HG03139 (cell line): ENCODE measurements around the gene ANKRD63.

Experiments
- ATAC-seq: cut with Tn5 transposase; IDR thresholded peaks from one replicate; pipeline ENCODE4 v1.9.1; 2021; ENCODE audit not compliant: unreplicated experiment

ANKRD63 gene

DNA sequence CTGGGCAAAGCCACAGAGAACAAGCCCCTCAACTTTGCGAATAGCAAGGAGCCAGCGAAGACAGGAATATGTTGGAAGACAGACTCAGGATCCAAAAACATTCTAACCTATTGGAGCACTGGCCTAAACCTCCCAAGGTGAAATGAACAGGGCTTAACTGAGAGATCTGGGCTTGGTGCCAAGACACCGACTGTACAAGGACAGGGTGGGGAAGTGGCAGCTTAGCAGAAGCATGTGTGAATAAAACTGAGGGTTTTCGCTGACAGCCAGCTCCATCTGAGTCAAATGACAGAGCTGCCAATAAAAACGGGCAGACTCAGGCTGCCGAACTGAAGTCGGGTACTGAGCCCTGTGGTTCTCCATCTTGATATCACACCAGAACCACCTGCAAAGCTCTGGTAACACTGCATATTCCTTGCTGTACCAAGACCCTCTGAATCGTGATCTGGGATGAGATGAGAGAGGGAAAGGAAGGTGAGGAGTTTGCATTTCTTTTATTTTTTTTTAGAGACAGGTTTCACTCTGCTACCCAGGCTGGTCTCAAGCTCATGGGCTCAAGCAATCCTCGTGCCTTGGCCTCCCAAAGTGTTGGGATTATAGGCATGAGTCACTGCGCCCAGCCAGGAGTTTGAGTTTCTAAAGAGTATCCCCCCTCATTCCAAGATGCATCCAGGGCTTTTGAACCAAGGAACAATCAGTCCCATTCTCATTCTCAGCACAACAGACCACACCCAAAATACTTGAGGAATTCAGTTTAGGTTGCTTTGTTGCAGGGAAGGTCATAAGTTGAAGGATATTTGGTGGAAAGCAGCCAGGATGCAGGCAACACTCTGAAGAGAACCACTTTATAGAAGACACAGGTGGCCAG, 30.9 kb upstream of the ANKRD63 start:
- ATAC-seq, result no peak

DNA sequence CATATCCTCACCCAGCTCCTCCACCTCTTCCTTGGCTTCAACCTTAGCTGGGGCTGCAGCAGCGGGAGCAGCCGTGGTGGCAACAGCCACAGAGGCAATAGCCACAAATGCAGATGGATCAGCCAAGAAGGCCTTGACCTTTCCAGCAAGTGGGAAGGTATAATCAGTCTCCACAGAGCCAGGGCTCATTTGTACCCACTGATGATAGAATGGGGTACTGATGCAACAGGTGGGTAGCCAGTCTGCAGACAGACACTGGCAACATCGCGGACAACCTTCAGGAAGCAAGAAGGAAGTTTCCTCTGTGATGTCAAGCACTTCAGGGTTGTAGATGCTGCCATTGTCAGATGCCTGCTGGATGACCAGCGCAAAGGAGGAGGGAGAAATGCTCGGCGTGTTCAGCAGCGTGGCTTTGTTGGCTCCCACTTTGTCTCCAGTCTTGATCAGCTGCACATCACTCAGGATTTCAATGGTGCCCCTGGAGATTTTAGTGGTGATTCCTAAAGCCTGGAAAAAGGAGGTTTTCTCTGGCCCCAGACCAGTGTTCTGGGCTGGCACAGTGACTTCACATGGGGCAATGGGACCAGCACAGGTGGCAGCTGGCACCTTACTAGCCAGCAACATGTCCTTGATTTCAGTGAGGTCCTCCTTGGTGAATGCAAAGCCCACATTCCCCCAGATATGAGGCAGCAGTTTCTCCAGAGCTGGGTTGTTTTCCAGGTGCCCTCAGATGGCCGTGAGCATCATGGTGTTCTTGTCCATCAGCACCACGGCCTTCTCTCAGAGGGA, 29.7 kb upstream of the ANKRD63 start:
- ATAC-seq, result no peak

DNA sequence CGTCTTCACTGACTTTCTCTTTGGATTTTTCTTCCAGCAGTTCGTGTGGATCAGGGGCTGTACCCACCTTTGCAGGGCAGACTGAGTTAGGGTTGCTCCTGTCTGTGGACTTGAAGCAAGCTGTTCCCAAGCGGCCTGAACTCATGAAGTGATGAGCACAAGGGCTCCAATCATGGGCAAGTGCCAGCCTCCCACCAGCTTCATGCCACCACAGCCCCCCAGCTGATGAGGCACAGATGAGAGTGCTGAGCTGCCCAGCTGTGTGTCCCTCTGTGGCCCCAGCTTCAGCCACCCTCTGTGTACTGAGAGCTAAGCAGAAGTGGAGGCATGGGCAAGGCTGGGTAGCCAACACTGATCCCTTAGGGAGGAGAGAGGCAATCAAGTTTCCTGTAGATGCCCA, 28.1 kb upstream of the ANKRD63 start:
- no peak for ATAC-seq

DNA sequence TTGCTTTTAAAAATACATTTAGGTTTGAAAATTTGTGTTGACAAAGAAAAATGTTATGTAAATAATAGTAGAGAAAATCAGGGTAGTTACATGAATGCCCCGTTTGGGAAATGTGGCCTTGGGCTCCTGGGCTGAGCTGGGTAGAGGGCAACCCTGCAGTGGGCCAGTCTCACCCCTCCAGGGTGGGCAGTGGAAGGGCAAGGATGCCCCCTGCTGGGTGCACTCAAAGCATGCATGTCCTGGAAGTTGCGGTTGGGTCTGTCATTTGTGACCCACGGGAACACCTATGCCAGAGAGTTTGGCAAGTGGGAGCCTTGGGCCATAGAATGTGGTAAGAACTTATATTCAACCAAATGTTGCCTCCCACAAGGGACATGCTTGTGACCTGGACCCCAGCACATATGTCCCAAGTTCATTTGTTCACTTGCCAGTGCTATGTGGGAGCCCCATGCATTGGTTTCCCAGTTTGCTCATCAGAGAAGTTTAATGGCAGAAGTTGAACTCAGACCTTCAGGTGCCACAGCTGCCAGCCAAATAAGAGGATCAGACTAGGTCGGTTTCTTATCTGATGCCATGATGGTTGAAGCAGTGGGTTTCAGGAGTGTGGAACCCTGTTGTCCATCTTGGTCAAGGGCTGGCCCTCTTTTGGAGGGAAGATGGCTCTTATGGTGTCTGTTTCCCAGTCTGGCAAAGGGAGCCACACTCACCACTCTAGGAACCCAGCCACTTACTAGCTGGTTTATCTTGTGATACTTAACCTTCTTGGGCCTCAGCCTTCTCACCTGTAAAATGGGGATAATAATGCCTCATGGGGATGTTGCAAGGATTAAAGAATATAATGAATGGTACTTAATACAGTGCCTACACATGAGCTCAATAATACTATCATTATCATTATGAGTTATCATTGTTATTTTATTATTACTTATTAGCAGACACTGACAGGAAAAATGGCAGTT, 27.4 kb upstream of the ANKRD63 start:
- no peak for ATAC-seq

DNA sequence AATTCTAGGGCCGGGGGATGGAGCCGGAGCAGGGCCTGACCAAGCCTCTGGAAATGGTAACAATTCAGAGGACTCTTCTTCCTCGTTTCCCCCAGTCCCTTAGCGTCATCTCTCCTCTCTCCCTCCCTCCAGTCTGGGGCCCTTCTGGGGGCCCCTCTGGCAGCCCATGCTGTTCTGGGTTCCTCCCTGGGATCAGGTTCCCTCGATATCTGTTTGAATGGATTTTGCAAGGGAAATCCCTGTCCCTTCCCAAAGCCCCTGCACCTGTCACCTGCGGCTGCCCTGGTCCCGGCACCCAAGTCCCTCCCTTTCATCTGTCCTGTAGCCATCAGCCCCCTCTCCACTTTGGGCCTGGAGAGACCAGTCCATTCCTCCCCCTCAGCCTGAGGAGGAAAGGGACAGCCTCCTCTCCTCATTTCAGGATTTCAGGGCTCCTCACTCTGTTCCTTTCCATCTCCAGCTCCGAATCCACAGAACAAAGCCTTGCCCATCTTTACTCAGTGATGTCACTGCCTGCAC, 26.5 kb upstream of the ANKRD63 start:
- ATAC-seq, result no peak

DNA sequence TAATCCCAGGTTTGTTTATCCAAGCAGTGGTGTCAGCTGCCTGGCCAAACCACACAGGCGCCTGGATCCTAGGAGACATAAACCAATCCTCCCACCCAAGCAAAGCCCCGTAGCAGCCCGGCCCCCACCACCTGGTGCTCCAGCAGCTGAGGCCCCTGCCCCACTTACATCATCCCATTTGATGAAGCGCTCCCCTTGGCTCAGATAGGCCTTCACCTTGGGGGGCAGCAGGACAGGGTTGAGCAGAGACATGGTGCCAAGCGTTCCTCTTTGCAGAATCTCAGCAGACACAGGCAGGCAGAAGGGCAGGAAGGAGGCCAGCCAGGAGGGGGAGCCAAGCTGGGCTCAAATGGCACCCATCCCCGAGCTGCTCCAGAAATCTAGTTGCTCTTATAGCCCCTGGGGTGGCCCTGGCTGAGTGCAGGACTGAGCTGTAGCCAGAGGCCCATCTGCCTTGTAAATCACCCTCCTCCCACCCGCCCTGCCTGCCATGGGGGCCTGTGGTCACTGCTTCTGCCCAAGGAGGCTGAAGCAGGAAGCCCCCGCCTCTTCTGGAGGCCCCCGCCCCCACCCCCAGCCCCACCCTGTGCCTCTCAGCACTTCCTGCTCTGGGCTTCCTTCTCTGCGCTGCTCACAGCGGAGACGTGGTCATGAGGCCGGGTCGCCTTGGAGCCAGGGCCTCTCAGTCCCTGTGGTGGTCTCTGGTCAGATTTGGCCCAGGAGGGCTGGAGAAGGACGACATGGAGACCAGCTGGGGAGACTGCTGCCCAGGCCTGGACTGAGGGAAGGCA, 24.8 kb upstream of the ANKRD63 start, which contains the start of gene PLCB2:
Gene PLCB2 (minus strand): TSS at position 515 of the 791 bp plus-strand sequence. CDS start 263 bp downstream, at position 252.
- ATAC-seq, result no peak

DNA sequence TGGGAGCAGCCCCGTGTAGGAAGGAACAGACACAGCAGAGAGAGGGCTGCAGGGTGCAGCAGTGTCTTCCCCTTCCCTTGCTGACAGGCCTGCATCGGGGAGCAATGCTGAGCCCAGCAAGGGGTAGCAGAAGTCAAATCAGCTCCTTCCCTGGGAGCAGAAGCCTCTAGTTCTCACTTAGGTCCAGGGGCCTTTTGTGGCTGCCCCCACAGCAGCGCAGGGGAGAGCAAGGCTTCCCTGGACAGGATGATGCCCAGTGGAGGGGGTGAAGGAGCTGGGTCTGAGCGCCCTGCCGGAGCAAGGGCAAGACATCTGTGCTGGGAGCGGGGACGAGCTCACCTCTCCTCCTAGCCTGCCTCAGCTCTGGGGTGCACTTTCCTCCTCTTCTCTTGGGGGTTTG, 24.0 kb upstream of the ANKRD63 start:
- ATAC-seq, result no peak

DNA sequence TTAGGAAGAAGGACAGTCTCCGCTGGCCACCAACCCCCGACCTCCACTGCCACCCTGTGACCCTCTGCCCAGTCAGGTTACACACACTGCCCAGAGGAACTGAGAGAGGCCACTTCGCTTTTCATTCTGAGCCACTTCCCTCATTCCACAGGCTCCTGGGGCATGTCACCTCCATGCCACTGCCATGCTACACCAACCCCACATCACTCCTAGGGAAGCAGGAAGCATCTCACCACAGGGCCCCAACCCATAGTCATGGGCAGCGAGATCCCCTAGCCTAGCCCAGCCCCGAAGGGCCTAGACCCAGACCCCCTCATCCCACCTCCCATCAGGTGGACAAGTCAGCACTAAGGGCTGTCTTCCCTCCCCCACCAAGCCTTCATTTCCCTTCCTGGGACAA, 23.5 kb upstream of the ANKRD63 start:
- ATAC-seq, result no peak

DNA sequence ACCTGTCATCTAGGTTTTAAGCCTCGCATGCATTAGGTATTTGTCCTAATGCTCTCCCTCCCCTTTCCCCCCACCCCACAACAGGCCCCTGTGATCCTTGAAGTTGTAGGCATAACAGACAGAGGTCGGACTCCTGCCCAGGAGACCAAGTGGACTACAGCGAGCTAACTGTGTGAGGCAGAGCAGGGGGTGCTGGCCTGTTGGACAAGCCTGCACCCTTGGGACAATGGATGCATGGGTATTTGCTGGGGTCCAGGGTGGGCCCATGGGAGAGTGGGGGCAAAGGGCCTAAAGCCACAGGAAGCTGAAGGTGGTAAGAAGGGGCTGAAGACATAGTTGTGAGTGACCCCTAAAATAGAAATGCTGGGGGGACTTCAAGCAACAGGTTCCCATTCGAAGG, 22.4 kb upstream of the ANKRD63 start:
- ATAC-seq, result no peak

DNA sequence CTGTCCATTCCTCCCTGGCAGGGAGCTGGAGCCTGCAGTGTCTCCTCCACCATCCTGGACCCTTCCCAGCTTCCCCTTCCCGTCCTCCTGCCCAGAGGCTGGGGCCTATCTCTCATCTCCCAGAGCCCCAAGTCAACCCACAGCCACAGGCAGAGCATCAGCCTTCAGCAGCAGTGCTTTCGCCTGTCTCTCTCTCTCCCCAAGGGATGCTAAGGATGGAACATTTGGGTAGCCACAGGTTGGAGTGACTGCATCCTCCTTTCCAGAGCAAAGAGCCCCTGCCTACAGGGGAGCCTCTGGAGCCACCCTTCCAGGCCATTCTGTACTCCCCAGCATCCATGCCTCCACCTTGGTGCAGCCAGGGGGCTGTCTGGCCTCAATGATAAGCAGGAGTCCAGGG, 20.7 kb upstream of the ANKRD63 start:
- ATAC-seq, result no peak

DNA sequence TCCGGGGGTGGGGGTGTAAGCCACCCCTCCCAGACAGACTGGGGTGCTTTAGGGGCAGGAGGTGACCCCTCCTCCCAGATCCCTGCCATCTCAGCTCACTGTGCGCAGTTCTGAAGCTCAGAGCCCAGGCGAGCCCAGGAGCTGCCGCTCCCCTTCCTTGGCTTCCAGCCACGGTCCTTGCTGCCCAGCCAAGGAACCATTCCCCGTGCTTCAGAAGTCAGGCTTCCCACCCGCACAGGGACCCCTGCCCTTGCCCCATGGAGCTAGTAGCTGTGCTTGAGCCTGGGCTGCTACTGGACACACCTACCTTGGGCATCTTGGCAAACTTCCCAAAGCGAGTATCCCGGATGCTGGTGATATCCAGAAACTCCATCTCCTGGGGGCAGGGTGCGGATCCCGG, 20.1 kb upstream of the ANKRD63 start:
- no peak for ATAC-seq

DNA sequence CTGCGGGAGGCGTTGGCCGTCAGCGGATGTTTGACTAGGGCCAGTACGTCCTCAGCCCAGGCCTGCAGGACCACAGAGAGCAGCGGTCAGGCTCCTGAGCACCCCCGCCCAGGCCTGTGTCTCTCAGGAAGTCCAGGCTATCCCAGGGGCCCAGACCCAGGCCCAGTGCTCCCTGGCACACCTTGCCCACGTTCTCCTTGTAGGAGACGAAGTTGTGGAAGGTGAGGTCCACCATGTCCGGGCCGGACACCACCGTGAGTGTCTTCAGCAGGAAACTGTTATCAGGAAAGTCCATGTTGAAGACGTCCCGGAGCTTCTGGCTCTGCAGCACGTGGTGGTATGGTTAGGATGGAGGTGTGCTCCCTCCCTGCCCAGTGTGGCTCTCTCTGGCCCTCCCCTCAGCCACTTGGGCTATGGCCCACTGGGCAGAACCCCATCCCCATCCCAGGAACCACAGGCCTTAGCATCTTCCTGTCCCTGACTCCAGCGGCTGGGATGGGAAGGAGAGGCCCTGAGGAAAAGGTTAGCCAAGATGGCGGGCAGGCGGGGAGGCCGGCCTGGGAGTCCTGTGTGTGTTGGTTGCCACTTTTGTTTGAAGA, 19.5 kb upstream of the ANKRD63 start:
- ATAC-seq, result no peak

DNA sequence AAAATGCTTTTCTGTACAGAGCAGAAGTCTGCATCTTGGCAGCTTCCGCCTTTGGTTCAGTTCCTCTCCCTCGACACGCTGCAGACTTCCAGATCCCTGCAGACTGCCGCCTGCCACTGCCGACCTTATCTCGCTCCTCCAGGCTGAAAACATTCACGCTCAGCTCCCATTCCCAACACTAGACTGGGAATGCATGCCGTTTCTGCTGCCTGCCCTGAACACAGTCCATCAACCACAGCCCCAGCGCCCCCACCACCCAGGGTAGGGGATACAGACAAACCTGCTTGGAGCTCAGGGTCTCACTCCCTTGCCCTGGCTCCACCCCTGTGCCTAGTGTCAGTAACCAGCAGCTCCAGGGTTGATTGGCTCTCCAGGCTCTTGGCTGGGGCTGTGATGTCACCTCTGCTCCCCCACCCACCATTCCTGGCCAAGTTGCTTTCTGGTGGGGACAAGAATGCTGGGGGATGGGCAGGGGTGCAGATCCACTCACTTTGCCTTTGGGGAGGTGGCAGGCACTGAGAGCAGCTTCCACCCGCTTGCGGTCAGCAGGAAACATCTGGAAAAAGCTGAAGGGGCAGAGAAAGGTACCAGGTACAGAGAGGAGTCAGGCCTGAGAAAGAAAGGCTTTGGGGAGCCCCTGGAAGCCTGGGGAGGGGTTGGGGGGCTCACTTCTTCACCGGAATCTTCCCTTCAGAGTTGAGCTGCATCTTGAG, 18.8 kb upstream of the ANKRD63 start:
- ATAC-seq, result no peak

DNA sequence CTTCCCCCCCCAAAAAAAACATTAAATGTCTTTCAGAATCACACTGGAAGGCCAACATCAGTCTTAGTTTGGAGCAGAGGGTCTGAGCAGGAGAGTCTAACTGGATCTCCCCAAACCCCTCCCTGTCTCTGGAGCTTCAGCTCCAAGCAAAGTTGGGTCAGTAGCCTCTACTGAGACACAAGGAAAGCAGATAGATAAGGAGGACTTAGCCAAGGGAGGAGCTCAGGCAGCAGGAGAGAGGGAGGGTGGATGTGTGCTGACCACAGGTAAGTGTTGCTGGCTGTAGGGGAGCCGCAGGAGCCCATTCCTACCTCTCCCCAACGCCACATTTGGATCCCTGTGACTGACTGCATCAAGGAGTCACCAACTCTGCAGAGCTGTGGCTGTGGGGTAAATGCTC, 17.9 kb upstream of the ANKRD63 start:
- ATAC-seq, result no peak

DNA sequence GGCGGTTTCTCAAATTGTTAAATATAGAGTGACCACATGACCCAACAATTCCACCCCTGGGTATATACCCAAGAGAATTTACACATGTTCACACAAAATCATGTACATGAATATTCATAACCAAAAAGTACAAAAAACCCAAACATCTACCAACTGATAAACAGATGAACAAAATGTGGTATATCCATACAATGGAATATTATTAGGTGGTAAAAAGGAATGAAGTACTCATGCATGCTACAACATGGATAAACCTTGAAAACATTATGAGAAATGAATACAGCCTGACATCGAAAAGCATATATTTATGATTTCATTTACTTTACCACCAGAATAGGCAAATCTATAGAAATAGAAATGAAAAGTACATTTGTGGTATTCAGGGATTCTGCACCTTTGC, 17.5 kb upstream of the ANKRD63 start:
- ATAC-seq, result no peak

DNA sequence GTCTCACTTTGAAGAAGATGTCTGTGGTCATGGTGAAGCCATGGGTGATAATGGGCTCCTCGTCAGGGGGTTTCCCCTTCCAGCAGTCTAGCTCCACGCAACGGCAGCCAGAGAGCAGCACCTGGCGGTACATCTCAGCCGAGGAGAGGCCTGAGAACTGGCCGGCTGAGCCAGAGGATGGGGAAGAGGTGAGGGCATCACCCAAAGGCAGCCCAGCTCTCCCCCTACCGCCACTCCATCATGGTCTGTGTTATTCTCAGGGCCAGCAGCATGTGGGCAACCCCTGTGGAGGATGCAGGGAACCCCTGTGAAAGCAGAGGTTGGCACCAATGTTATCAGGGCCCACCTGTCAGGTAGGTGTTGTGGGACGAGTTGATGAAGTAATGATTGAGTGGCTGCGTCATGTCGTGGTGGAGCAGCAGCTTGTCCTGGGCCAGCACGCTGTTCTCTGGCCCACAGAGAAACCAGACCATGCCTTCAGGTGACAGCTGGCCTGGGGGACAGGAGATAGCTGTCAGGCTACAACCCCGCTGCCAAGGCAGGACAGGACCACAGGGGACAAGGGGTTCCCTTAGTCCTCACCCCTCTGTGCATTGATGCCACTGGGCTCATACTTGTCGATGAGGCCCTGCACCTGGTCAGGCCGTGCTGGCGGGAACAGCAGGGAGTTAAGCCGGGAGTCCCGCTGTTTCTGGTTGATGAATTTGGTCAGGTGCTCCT, 15.5 kb upstream of the ANKRD63 start:
- no peak for ATAC-seq

DNA sequence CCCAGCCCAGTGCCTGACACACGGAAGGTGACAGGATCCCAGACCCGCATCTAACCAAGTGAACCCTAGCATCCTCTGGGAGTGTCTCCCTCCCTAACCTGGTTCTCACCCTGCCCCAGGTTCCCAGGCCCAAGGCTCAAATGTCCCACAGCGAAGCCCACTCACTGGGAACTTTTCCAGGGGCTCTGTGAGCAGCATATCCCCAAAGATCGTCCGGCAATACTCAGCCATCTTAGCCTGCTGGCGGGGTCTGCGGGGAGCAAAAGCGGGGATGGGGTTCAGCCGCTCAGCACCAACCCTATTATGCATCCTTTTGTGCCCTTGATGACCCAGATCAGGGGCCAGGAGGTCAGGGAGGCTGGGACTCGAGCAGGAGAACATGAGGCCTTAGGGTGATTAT, 14.5 kb upstream of the ANKRD63 start:
- no peak for ATAC-seq

DNA sequence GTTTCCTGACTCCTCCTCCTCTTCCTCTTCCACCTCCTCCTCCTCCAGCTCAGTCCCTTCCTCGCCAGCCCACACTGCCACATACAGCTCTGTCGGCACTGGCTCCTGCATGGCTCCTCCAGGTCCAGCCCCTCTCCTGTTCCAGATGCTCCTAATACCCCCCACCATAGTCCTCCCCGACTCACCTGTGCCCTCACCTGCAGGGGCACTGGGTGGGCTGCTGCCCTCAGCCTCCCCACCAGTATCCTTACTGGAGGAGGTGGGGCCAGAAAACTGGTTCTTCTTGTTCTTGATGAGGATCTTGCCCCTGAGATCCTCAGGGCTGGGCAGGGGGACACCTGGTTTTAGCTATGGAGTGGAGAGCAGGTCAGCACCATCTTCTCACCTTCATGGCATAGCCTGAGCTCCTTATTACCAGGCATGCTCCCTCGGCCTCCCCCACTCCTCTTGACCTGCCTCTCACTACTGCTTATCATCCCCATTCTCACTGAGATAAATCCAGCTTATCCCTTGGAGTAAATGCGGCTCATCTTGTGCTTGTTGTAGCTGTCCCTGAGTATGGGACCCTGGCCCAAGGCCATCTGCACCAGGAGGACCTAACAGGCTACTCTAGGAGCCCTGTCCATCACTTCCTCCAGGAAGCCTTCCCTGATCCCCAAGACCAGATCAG, 13.8 kb upstream of the ANKRD63 start:
- no peak for ATAC-seq
